Measurements from ENCODE around the gene EDEM1. TPM values are rescaled to one million over a fixed set of nuclear protein-coding genes. Genes with fewer than 3 reads are reported as not detected.

Gene EDEM1
- polyA plus RNA-seq, 1 donor from 2014 or later = 13.6 TPM

GRCh38 chr3:5186089-5186857 is 1.2 kb upstream of the EDEM1 start:
- Histone ChIP-seq H3K9me2 (ENCODE audit: insufficient read depth, low read length) (no peaks in the 10 kb centered on the region), H2AFZ (ENCODE audit: low read depth, low read length) (no peak overlapping the region), H3K9me3 (ENCODE audit: low read length) (no peaks in the 10 kb centered on the region), H3K4me2 (ENCODE audit: low read length) (no peak overlapping the region), H3K27me3 (ENCODE audit: insufficient read depth, low read depth, low read length) (no peaks in the 10 kb centered on the region), H3K9ac (ENCODE audit: low read length) (no peak overlapping the region), H3K79me2 (replicated peaks; ENCODE audit: insufficient read depth, low read length) (peaks cover 24% of the 10 kb centered on the region), H3K4me3 (ENCODE audit: low read length) (no peak overlapping the region), H3K36me3 (ENCODE audit: insufficient read depth, low read length) (no peaks in the 10 kb centered on the region), H3F3A (ENCODE audit: insufficient read depth, low read length, poor library complexity, severe bottlenecking) (no peaks in the 10 kb centered on the region), H3K27ac (ENCODE audit: low read length) (no peak overlapping the region), H4K20me1 (ENCODE audit: insufficient read depth) (no peaks in the 10 kb centered on the region)
- TF ChIP-seq POLR2AphosphoS5 (IDR thresholded peaks at IDR 0.05) (no peak), CTCF (IDR thresholded peaks at IDR 0.05; ENCODE audit: poor library complexity, severe bottlenecking) (no peak)

GRCh38 chr3:5186858-5187155 is 700 bp upstream of the EDEM1 start:
- H3K9ac ChIP-seq (ENCODE audit: low read length) = no peak overlapping the region
- H3K9me3 ChIP-seq (ENCODE audit: low read length) = no peaks in the 10 kb centered on the region
- H3K79me2 ChIP-seq (replicated peaks; ENCODE audit: insufficient read depth, low read length) = peaks cover 28% of the 10 kb centered on the region
- H3K36me3 ChIP-seq (ENCODE audit: insufficient read depth, low read length) = no peaks in the 10 kb centered on the region
- no peak for TF ChIP-seq EZH2 (IDR thresholded peaks at IDR 0.05; ENCODE audit: borderline replicate concordance, insufficient read depth, low read length, poor library complexity, severe bottlenecking)
- no peak for TF ChIP-seq CTCF (IDR thresholded peaks at IDR 0.05; ENCODE audit: poor library complexity, severe bottlenecking)
- no peak for TF ChIP-seq RAD21 (conservative IDR thresholded peaks at IDR 0.05)
- no peak for TF ChIP-seq TAF1 (IDR thresholded peaks at IDR 0.05; ENCODE audit: low read depth)
- TF ChIP-seq MXI1 (conservative IDR thresholded peaks at IDR 0.05; ENCODE audit: poor library complexity, severe bottlenecking) = no peak
- TF ChIP-seq SMC3 (conservative IDR thresholded peaks at IDR 0.05; ENCODE audit: poor library complexity) = no peak
- no peak for TF ChIP-seq POLR2AphosphoS5 (IDR thresholded peaks at IDR 0.05)
- TF ChIP-seq REST (IDR thresholded peaks at IDR 0.05; ENCODE audit: borderline replicate concordance) = no peak
- no peak for TF ChIP-seq EP300 (conservative IDR thresholded peaks at IDR 0.05; ENCODE audit: poor library complexity, severe bottlenecking)
- H3K27me3 ChIP-seq (ENCODE audit: insufficient read depth, low read depth, low read length) = no peaks in the 10 kb centered on the region
- H3K4me3 ChIP-seq (ENCODE audit: low read length) = peak overlapping the region; percentile 87
- H2AFZ ChIP-seq (ENCODE audit: low read depth, low read length) = no peak overlapping the region
- H4K20me1 ChIP-seq (ENCODE audit: insufficient read depth) = no peaks in the 10 kb centered on the region
- no peak overlapping the region for H3K27ac ChIP-seq (ENCODE audit: low read length)
- H3K4me2 ChIP-seq (ENCODE audit: low read length) = peak overlapping the region; percentile 65
- H3F3A ChIP-seq (ENCODE audit: insufficient read depth, low read length, poor library complexity, severe bottlenecking) = no peaks in the 10 kb centered on the region
- H3K9me2 ChIP-seq (ENCODE audit: insufficient read depth, low read length) = no peaks in the 10 kb centered on the region
